ENCODE data around the gene TBX4. TPM values are rescaled to one million over a fixed set of nuclear protein-coding genes. Genes with fewer than 3 reads are reported as not detected.

TBX4 gene
- total and polyA plus RNA-seq, 9 of the 15 experiments (the other 6 are each of a cell fraction or from before 2014, with no cell fraction given), result not detected

- H3K9ac ChIP-seq (ENCODE audit: insufficient read depth in 1 of 2, low read depth in 2 of 2, low read length in 2 of 2), result no peak overlapping the region
- ATAC-seq (no peak), DNase-seq (ENCODE audit: extremely low read depth in 1 of 4, low spot score in 3 of 4) (peak in 2 of 4 experiments; percentile 2 to 3), FAIRE-seq (no peak)
- H3K9me3 ChIP-seq (replicated peaks; ENCODE audit: control insufficient read depth, insufficient read depth, low read depth, low read length), result no peaks in the 10 kb centered on the region
- intact Hi-C loops (cut with micrococcal nuclease), result loop anchor here (5.0 to 10.0 kb wide), 2 partner anchors 419 to 691 kb away; no protein-coding TSS in a partner anchor
- WGBS (ENCODE audit: insufficient coverage, low coverage, missing lambda C conversion rate), result 75% methylated on average over 6 of the region's 6 CpGs
- H3K4me1 ChIP-seq (replicated peaks in 1 of 2; ENCODE audit: control insufficient read depth in 2 of 2, insufficient read depth in 2 of 2, low read length in 2 of 2), result peaks cover 0 to 28% of the 10 kb centered on the region in 2 experiments; a peak in 4 of 5 replicates
- no TSS peak for BruUV-seq (replicated peaks)
- in situ Hi-C loops (cut with MboI), result no loop called here
- H3K36me3 ChIP-seq (ENCODE audit: control insufficient read depth, insufficient read depth, low read length), result no peaks in the 10 kb centered on the region
- peak overlapping the region; percentile 85 for H2AFZ ChIP-seq (ENCODE audit: low read depth, low read length)
- CTCF ChIA-PET (ENCODE audit: low intra/inter-chr PET ratio), result interaction anchor here (0.8 kb wide), 1 partner anchor 421 kb away, joined by 5 read pairs; no protein-coding TSS in a partner anchor
- H3K27ac ChIP-seq (ENCODE audit: extremely low read depth, low read depth, low read length), result no peak overlapping the region
- H3K27me3 ChIP-seq (ENCODE audit: control insufficient read depth in 2 of 2, insufficient read depth in 2 of 2, low read length in 2 of 2), result peaks cover 3 to 17% of the 10 kb centered on the region in 2 experiments; a peak in 4 of 5 replicates
- H3K4me2 ChIP-seq (ENCODE audit: insufficient read depth, low read length), result no peak overlapping the region
- H4K20me1 ChIP-seq (replicated peaks; ENCODE audit: control insufficient read depth, insufficient read depth, low read length), result no peaks in the 10 kb centered on the region
- no peaks in the 10 kb centered on the region for H3K79me2 ChIP-seq (ENCODE audit: control insufficient read depth, insufficient read depth, low read length)
- TF ChIP-seq CTCFL (IDR thresholded peaks at IDR 0.05; ENCODE audit: borderline replicate concordance, insufficient read depth, low read depth, low read length, poor library complexity, severe bottlenecking) (no peak), TAF1 (IDR thresholded peaks at IDR 0.05; ENCODE audit: control insufficient read depth, extremely low read depth, insufficient read depth, low read length, severe bottlenecking) (no peak), MECOM (CRISPR knock-in tag; IDR thresholded peaks at IDR 0.05) (no peak), SREBF2 (CRISPR knock-in tag; IDR thresholded peaks at IDR 0.05) (no peak), ADNP (tag; IDR thresholded peaks at IDR 0.05) (no peak), POLR2H (tag; IDR thresholded peaks at IDR 0.05; ENCODE audit: low read depth) (no peak)
- POLR2A ChIA-PET, result interaction anchor here (0.6 kb wide), 2 partner anchors 160 to 277 kb away, joined by 4 read pairs; no protein-coding TSS in a partner anchor
- no peaks in the 10 kb centered on the region for H3K9me1 ChIP-seq (ENCODE audit: control insufficient read depth, insufficient read depth, low read length)
- no peak overlapping the region for H3K4me3 ChIP-seq
Observed at GRCh38 chr17:61416211-61416539, 36.0 kb upstream of the TBX4 start.

Data from K562 (cell line).